ENCODE results near the gene LDLRAD4. TPM values are rescaled to one million over a fixed set of nuclear protein-coding genes. Genes with fewer than 3 reads are reported as not detected.
"Not testable (repeated sequence)": the region's sequence is repeated elsewhere in the genome, so short reads cannot be mapped to it uniquely, and the experiment has no call there.

Gene LDLRAD4
- polyA plus RNA-seq, 3 donors = 9.5 to 10.1 (median 9.6) TPM

- no peak for DNase-seq (ENCODE audit: low read depth in 3 of 3, low spot score in 2 of 3)
Measured at GRCh38 chr18:13473751-13474150, 255.2 kb downstream of the LDLRAD4 start.

DNA sequence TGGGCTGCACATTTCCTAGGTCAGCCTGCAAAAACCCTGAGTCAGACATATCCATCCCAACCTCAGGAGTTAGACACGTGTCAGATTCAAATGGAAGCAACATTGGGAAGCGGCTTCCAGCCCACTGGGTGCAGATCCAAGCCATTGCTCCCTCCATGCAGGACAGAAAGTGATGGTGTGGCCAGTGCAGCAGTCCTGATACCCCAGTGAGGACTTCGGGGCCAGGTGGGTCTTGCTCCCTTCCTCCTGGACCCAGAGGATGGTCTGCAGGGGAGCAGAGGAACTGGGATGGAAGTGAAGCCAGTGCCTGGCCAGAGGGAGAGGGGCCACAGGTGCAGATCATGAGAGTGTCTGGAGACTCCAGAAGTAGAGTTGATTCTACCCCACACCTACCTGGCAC, 255.8 kb downstream of the LDLRAD4 start:
- DNase-seq (ENCODE audit: low read depth in 3 of 3, low spot score in 2 of 3) = no peak

GRCh38 chr18:13474907-13475545, 256.5 kb downstream of the LDLRAD4 start:
- no peak for DNase-seq (ENCODE audit: low read depth in 3 of 3, low spot score in 2 of 3)

GRCh38 chr18:13476312-13476711, 257.8 kb downstream of the LDLRAD4 start:
- not testable (repeated sequence) for DNase-seq (ENCODE audit: low read depth in 3 of 3, low spot score in 2 of 3)

DNA sequence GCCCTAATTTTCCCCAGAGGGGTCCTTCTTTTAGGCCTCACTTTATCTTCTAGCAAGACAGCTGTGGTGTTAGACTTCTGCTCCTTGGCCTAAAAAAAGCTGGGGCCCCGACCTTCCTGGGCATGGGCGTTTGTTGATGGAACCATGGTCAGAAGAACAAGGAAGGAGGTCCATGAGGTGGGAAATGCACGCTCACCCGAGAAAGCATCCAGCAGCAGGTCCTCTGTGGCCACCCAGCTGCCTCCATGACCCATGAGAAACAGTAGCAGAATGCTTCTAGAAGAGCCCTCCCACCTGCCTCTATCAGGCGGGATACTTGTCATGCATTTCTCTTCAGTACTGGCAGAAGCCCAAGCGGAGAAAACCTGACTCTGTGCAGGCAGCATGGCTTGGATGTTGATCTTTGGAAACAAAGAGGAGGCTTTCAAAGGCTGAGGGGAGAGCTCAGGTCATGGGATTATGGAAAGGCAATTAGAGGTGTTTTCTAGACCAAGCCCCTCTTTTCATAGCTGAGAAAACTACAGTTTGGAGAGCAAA, 258.7 kb downstream of the LDLRAD4 start:
- no peak for DNase-seq (ENCODE audit: low read depth in 3 of 3, low spot score in 2 of 3)

GRCh38 chr18:13480571-13481255, 262.2 kb downstream of the LDLRAD4 start:
- no peak for DNase-seq (ENCODE audit: low read depth in 3 of 3, low spot score in 2 of 3)

DNA sequence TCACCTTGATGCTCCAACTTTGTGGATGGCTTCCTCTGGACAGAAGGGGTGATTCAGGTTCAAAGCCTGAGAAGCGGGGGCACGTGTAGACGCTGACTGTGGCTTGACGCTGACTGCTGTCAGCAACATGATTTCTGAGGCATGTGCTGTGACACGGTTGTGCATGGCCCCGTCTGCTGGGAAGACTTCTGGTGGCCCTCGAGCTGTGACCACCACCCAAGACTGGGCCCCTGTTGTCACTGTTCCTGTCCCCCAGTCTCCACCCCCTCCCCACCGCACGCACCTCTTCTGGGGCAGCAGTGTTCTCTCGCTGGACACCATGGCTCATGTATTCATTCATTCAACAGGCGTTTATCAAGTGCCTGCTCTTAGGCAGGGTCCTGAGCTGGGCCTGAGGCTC, 262.8 kb downstream of the LDLRAD4 start:
- DNase-seq (ENCODE audit: low read depth in 3 of 3, low spot score in 2 of 3) = no peak

GRCh38 chr18:13481820-13482617, 263.5 kb downstream of the LDLRAD4 start:
- DNase-seq (ENCODE audit: low read depth in 3 of 3, low spot score in 2 of 3) = no peak

DNA sequence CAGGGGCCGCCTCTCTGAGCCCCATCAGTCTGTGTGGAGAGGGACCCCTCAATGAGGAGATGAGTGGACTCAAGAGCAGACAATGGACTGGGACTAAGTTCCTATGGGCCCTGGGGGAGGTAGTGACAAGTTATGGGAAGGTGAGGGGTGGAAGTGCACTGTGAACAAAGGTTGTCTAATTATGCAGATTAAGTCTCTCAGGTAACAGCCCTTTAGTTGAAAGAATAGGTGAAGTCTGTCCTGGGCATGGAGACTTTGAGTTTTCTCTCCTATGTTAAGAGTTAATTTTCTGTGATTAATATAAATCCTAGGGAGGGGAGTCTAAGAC, 264.0 kb downstream of the LDLRAD4 start:
- DNase-seq (ENCODE audit: low read depth in 3 of 3, low spot score in 2 of 3) = no peak

DNA sequence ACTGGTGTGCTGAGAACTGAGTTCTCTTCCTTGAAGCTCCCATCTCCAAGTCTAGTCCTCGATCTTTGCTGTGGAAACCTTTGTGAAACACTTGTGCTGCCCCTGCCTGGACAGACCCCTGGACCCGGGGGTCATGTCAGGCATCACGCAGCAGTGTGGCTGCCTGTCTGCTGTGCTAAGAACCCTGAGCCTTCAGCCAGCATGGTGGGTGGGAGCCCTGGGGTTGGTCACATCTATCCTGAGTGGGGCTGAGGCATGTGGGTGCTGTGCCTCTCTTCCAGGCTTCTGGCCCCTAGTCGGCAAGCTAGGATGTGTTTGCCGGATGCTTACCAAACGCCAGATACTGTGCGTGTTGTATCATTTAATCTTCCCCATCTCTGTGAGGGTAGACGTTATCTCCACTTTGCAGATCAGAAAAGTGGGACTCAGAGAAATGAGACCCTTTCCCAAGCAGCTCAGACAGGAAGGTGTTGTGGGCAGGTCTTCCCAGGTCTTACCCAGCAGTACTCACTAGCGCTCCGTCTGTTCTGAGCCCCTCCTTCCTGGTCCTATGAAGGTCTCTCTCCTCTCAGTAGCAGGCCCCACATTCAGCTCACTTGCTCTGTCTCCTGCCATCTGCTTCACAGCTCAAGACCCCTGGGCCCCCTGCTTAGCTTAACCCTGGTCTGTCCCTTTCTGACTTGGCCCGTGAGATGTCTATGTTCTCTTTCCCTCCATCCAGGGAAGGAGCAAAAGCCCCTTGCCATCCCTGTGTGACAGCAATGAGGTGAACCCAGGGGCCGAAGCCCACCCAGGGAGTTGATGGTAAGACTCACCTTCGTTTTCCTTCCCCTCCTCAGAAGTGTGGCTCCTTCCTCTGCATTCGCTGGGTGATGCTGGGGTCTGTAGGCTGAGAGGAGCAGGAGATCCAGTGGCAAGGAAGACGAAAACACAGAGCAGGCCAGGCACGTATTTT, 265.0 kb downstream of the LDLRAD4 start:
- DNase-seq (ENCODE audit: low read depth in 3 of 3, low spot score in 2 of 3) = no peak

GRCh38 chr18:13485182-13485581, 266.6 kb downstream of the LDLRAD4 start:
- DNase-seq (ENCODE audit: low read depth in 3 of 3, low spot score in 2 of 3) = no peak

- no peak for DNase-seq (ENCODE audit: low read depth in 3 of 3, low spot score in 2 of 3)
Measured at GRCh38 chr18:13485604-13486003, 267.0 kb downstream of the LDLRAD4 start.

DNA sequence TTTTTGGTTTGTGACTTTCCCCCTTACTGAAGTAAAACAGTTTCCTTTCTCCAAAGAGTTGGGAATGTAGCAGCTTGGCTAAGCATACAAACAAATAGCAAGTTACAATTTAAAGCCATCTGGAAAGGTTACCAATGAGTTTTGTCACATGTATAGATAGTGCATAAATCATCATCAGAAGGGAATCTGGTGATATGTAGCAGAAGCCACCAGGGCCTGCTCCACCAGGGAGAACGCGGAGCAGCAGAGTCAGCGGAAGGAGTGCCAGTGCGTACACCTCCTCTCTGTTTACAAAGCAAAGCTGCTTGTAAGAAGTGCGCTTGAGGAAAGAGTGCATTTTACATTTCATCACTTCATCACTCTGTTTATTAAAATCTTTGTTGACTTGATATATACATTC, 267.7 kb downstream of the LDLRAD4 start:
- DNase-seq (ENCODE audit: low read depth in 3 of 3, low spot score in 2 of 3) = no peak

DNA sequence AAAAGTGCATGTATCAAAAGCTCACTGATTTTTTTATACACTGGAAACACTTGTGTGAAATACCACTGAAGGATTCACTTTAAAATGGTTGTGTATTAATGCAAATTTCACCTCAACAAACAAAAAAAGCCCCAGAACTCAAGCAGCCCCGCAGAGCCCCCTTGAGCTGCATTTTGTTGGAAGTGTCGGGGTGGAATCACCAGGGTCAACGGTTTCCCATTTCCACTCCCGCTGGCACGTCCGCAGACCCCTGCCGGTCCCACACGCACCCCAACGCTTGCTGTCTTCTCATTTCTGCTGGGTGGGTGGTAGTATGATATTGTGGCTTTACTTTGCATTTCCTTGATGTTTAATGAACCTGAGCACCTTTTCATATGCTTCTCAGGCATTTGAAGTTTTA, 268.1 kb downstream of the LDLRAD4 start:
- DNase-seq (ENCODE audit: low read depth in 3 of 3, low spot score in 2 of 3) = no peak

DNA sequence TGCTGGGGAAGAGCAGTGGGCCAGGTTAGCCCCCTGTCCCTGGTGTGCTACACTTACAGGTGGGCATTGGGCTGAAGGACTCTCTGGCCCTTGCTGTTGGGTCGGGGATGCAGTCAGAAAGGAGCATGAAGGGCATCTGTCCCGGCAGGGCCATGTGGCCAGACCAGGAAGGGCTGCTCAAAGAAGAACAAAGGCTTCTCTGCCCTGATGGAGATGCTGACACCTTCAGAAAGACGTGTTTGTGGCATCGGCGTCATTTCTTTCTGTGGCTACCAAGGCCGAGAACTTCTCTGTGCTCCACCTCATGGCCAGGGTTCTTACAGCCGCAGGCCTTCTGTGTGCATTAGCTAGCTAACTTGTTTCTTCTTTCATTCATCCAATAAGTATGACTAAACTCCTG, 268.7 kb downstream of the LDLRAD4 start:
- no peak for DNase-seq (ENCODE audit: low read depth in 3 of 3, low spot score in 2 of 3)

- DNase-seq (ENCODE audit: low read depth in 3 of 3, low spot score in 2 of 3) = no peak
Measured at GRCh38 chr18:13488281-13488929, 269.8 kb downstream of the LDLRAD4 start.

GRCh38 chr18:13489303-13489702, 270.7 kb downstream of the LDLRAD4 start:
- not testable (repeated sequence) for DNase-seq (ENCODE audit: low read depth in 3 of 3, low spot score in 2 of 3)

DNA sequence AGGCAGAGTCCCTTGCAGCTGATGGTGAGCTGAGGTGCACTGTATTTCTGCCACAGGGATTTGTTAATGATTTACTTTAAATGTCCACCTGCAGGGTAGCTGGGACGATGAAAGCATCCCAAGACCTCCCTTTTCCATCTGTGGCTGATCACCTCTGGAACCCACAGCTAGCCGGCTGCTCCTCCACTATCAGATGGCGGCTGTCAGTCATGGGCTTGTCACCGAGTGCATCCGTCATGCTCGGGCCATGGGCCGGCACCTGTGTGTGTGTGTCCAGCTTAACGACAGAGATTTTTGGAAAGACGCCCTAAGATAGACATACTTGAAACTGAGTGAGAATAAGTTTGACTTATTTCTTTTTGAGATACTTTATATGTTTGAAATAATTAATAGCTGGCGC, 272.6 kb downstream of the LDLRAD4 start:
- DNase-seq (ENCODE audit: low read depth in 3 of 3, low spot score in 2 of 3) = no peak

GRCh38 chr18:13492314-13492713, 273.8 kb downstream of the LDLRAD4 start:
- no peak for DNase-seq (ENCODE audit: low read depth in 3 of 3, low spot score in 2 of 3)

DNA sequence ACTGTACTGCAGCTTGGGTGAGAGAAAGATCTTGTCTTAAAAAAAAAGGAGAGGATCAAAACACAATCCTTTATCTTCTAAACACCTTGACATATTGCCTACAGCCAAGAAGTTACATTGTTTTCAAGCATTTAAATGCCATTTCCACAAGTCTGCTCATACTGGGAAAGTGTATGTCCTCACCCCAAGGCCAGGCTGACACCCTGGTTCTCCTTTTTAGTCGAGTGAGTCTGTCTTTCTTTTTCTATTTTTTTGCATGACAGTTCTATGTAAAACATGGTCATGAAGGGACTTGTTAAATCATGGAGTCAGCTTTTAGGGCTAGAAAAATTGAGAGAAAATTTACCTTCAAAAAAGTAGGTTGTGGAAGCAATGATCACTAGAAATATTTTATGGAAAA, 274.5 kb downstream of the LDLRAD4 start:
- DNase-seq (ENCODE audit: low read depth in 3 of 3, low spot score in 2 of 3) = no peak

All from right renal cortex interstitium (tissue), 3 donors.